GM12874 (cell line): ENCODE results near the gene HOGA1.

Experiments used
- TF ChIP-seq, protein P1 (sequence below): IDR thresholded peaks from 2 replicates; pipeline ENCODE4 v1.5.1; 2011; ENCODE audit warnings: low read depth, mild to moderate bottlenecking, control low read depth, low read length, moderate library complexity; ENCODE audit not compliant: insufficient read depth

Gene HOGA1

DNA sequence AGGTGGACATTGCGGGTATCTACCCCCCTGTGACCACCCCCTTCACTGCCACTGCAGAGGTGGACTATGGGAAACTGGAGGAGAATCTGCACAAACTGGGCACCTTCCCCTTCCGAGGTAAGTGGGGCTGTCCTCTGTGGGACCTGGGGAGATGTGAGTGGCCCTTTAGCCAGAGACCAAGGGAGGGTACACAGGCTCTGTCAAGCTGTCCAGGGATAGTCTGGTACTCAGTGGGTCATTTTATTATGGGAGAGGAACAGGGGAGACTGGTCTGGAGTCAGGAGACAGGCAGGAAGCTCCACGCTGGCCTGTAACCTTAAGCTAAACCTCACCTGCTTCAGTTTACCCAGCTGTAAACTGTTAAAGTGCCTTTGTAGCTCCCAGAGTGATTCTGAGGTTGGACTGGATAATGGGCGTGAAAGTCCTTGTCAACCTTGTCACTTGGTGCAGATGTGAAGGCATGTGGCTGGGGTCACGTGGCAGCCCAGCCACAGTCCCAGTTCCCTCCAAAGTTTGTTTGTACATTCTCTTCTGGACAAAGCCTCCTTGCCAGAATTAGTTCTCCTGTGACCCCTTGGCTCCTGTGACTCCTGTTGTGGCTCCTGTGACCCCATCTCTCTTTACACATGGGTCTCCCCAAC lies 729 bp downstream of the HOGA1 start:
- TF ChIP-seq, protein P1, sequence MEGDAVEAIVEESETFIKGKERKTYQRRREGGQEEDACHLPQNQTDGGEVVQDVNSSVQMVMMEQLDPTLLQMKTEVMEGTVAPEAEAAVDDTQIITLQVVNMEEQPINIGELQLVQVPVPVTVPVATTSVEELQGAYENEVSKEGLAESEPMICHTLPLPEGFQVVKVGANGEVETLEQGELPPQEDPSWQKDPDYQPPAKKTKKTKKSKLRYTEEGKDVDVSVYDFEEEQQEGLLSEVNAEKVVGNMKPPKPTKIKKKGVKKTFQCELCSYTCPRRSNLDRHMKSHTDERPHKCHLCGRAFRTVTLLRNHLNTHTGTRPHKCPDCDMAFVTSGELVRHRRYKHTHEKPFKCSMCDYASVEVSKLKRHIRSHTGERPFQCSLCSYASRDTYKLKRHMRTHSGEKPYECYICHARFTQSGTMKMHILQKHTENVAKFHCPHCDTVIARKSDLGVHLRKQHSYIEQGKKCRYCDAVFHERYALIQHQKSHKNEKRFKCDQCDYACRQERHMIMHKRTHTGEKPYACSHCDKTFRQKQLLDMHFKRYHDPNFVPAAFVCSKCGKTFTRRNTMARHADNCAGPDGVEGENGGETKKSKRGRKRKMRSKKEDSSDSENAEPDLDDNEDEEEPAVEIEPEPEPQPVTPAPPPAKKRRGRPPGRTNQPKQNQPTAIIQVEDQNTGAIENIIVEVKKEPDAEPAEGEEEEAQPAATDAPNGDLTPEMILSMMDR: no peak

DNA sequence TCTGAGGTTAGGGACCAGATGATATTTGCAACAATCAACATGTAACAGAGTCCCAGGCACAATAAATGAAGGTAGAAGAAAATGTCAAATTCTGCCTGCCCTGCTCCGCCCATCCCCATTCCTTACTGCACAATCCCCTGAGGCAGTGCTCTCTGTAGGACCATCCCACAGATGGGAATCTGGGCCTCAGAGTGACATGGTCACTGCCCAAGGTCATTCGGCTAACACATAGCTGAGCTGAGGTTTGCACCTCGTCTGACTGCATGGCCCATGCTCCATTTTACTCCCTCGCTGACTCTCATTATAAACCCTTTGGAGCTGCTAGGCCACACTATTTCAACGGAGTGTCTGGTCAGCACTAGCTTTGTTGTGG lies 1.2 kb downstream of the HOGA1 start:
- TF ChIP-seq, protein P1: no peak

DNA sequence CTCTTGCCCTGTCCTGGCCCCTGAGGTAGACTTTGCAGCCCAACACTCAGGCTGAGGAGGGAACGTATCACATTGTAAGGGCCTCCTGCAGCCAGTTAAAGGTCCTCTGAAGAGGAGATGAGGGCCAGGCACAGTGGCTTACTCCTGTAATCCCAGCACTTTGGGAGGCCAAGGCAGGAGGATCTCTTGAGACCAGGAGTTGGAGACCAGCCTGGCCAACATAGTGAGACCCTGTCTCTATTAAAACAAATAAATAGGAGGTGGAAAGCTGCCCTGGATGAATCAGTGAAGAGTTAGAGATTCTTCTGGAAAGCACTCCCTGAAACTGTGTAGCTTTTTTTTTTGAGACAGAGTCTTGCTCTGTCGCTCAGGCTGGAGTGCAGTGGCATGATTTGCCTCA lies 3.0 kb downstream of the HOGA1 start:
- TF ChIP-seq, protein P1: no peak

DNA sequence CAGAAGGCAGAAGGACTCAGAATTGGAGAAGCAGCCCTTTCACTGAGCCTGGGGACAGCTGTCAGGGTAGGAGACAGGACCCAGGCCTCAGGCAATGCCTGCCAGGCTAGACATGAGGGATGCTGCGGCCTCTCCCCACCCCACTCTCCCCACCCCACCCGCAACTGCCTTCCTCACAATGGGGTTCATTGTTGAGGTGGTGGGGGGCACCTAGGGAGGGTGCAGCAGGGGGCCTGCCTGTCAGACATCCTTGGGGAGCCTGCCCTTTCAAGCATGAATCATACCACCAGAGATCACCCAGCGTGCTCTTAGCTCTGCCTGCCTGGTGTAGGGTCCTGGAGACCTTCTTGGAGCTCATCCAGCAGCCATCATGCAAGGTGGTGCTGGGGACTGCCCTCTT lies 5.3 kb downstream of the HOGA1 start, which contains the start of gene C10orf62:
Gene C10orf62, plus strand, starts transcription at position 243 of the 400 bp plus-strand sequence. CDS start 177 bp downstream, outside the sequence.
- TF ChIP-seq, protein P1: no peak

DNA sequence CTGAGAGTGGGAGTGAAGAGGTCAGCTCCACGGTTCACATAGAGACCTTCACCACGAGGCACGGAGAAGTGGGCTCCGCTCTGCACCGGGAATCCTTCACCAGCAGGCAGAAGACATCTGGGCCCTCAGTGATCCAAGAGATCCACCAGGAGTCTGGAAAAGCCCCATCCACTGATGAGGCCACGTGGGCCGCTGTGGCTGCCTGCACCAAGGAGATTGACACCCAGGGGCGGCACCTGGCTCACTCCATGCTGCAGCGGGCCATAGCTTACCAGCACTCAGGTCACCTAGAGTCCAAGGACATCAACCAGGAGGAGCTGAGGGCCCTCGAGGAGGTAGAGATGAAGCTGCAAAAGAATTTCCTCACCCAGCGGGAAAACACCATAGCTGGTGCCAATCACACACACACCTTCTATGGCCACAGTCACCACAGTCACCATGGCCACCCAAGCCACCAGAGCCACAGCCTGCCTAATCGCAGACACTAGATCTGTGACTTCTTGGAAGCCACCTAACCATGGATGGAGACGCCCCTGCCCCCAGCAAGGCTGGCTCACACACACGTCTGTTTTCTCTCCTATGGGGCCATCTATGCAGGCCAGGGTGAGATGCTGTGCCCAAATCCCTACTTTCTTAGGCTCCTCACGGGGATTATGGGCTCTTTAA lies 6.0 kb downstream of the HOGA1 start:
- TF ChIP-seq, protein P1: no peak

DNA sequence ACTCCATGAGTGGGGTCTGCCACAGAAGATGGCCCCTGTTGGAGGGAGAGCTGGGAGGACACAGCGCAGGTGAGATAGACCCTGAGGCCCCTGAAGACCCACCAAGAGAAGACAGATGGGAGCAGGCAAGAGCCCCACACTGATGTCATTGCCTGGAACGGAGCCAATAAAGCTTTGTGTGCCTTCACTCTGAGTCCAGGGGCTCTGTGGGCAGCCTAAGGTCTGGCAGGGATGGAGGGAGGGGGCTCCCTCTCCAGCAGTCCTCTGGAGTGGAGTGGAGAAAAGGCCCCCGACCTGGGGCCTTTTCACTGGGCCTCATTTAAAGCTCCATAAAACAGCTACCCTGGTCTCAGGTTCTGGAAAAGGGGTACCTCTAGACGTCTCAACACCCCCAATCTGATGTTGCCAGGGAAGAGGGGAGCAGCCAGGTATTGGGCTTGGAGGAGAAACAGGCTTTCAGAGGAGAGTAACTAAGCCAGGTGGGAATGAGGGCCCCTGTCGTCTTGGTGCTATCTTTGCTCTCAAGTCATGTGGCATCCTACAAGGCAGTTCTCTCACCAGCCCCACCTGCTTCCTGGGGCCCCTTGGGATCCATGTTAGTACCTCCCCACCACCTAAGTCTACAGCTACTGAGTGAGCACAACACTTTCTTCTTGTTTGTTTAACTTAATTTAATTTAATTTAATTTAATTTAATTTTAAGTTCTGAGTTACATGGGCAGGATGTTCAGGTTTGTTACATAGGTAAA lies 6.7 kb downstream of the HOGA1 start:
- TF ChIP-seq, protein P1: no peak

DNA sequence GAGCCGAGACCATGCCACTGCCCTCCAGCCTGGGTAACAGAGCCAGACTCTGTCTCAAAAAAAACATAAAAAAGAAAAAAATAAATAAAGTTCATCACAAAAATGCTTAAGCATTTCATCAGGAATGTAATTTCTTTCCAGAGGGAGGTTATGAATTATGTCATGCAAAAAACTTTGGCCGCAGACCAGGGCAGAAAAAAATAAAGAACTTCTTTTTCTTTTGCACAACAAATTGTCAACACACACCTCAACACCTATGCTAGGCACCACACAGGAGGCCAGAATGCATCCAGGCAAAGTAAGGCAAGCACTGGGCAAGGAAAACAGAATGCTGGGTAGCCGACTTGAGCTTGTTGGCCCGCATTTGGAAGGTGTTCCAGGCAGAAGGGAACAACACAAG lies 9.2 kb downstream of the HOGA1 start:
- TF ChIP-seq, protein P1: no peak
